Body of pancreas (tissue), 4 donors: ENCODE measurements around the gene FAM83C.

ENCODE experiments used
- CTCF ChIP-seq, 7 experiments: fragments of 450-650 bp in 4 of 7; fragments of 200-600 bp in 3 of 7; sonication (generic) in 3 of 7; IDR thresholded peaks; one replicate each; pipeline ENCODE4 v1.5.1; 2016 to 2019; ENCODE audit warnings: antibody characterized with exemption in 7 of 7
- POLR2A ChIP-seq, 3 donors: fragments of 450-650 bp; IDR thresholded peaks; one replicate each; pipeline ENCODE4 v1.6.1; 2016; ENCODE audit warnings: antibody characterized with exemption in 3 of 3, mild to moderate bottlenecking in 2 of 3

DNA sequence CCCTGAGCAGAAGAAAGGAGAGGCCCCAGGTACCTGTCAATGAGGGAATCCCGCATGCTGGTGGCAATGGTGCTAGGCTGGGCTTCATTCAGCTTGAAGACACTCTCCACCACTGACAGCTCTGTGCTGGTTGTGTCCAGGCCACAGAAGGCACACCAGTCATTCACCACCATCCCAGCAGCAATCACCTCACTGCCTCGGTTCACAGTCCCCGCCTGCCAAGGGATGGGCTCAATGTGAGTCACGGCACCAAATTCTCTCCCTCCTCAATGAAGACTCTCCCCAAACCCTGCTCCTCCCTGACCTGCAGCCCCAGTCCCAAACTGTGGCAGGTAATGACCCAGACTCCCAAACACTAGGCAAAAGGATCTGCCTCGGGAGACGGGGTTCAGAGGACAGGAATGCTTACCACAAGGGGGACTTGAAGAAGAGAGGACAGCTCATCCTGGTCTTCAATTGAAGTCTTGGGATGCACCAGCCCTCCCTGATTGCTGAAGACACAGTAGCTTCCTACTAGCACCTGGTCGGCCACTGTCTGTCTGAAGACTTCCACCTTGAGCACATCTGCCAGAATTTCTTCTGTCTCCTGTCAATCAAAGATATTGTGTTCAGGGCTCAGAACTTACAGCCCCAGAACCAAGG, 12.6 kb downstream of the FAM83C start:
- no peak for TF ChIP-seq CTCF (IDR thresholded peaks at IDR 0.05)
- TF ChIP-seq POLR2A (IDR thresholded peaks at IDR 0.05): no peak
